Prostate gland (tissue), 2 donors: Measurements from ENCODE around the gene RAB9A. TPM values are rescaled to one million over a fixed set of nuclear protein-coding genes. Genes with fewer than 3 reads are reported as not detected.
A peak's percentile ranks its signal among the peaks of the same experiment; 100 is the strongest.

ENCODE experiments used
- DNase-seq: peaks from one replicate; pipeline ENCODE4 v3.0.0-alpha.2; 2019; ENCODE audit warnings: low spot score
- H3K27ac ChIP-seq, 2 donors: fragments of 200-600 bp; sonication (generic); 2 replicates each; pipeline ENCODE4 v1.5.1; 2017 to 2019
- H3K27me3 ChIP-seq: fragments of 200-600 bp; sonication (generic); replicated peaks from 2 replicates; pipeline ENCODE4 v1.5.1; 2019; ENCODE audit not compliant: insufficient read depth
- H3K36me3 ChIP-seq, 2 donors: fragments of 200-600 bp; sonication (generic); 1 replicate in 1 of 2; 2 replicates in 1 of 2; pipeline versions ENCODE4 v1.5.1 to v1.8.1; 2017 to 2019
- H3K4me1 ChIP-seq: fragments of 200-600 bp; sonication (generic); replicated peaks from 2 replicates; pipeline ENCODE4 v1.5.1; 2019
- H3K4me3 ChIP-seq, 2 donors: fragments of 200-600 bp; sonication (generic); 2 replicates each; pipeline ENCODE4 v1.5.1; 2017 to 2019
- H3K9me3 ChIP-seq: fragments of 200-600 bp; sonication (generic); 2 replicates; pipeline ENCODE4 v1.5.1; 2017
- CTCF ChIP-seq, 4 experiments: fragments of 200-600 bp in 2 of 4; fragments of 450-650 bp in 2 of 4; sonication (generic) in 2 of 4; IDR thresholded peaks; 1 replicate in 3 of 4; 2 replicates in 1 of 4; pipeline ENCODE4 v1.5.1; 2016 to 2019; ENCODE audit warnings: antibody characterized with exemption in 4 of 4, mild to moderate bottlenecking in 2 of 4, moderate library complexity in 2 of 4
- POLR2A ChIP-seq: fragments of 450-650 bp; IDR thresholded peaks from one replicate; pipeline ENCODE4 v1.6.1; 2016; ENCODE audit warnings: antibody characterized with exemption, mild to moderate bottlenecking
- POLR2AphosphoS5 ChIP-seq: sonication (generic); formaldehyde crosslinking; IDR thresholded peaks from one replicate; pipeline ENCODE4 v1.6.1; 2017; ENCODE audit warnings: antibody characterized with exemption
- WGBS: methylation state at CpG from one replicate; pipeline ENCODE4 v1.1.5; 2018; 5-methylcytosine and 5-hydroxymethylcytosine counted together
- intact Hi-C: fragments of 100-400 bp; cut with DNase I; formaldehyde crosslinking; loops from one replicate; pipeline ENCODE4 v1.14.2; 2022
- total RNA-seq, 2 donors: library from RNA; depleted of rRNA; stranded (reverse); fragments of >200 nt; gene quantifications; one replicate each; pipeline ENCODE4 v1.1.0, GENCODE V29; 2016

RAB9A gene
- total RNA-seq, 2 donors from 2014 or later = 27.3 to 37.7 TPM

DNA sequence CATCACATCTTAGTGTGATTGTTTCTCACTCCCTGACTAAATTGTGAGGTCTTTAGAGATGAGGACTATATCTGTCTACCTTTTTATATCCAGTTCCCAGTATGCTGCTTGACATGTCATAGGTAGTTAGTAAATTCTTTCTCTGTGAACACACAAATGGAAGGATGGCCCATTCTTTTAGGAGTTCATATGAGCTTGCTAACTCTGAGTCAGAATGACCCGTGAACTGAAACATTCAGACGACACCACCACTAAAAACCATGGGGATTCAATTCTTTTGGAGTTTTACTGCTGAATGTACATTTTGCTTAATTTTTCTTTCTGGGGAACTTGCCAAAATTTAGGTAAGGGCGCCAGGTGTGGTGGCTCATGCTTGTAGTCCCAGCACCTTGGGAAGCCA, 59.6 kb downstream of the RAB9A start:
- no peaks in the 10 kb centered on the region for H3K36me3 ChIP-seq
- intact Hi-C loops = loop anchor here (5.0 kb wide), 1 partner anchor 91 kb away; no protein-coding TSS in a partner anchor
- DNase-seq = no peak
- H3K27ac ChIP-seq = no peak overlapping the region
- 91% methylated on average over 3 of the region's 3 CpGs for WGBS
- TF ChIP-seq CTCF (IDR thresholded peaks at IDR 0.05) = no peak
- TF ChIP-seq POLR2AphosphoS5 = no peak
- TF ChIP-seq POLR2A = no peak
- no peaks in the 10 kb centered on the region for H3K9me3 ChIP-seq
- no peaks in the 10 kb centered on the region for H3K27me3 ChIP-seq
- H3K4me1 ChIP-seq = no peaks in the 10 kb centered on the region
- no peak overlapping the region for H3K4me3 ChIP-seq

GRCh38 chrX:13750204-13750603, 61.3 kb downstream of the RAB9A start:
- Histone ChIP-seq H3K36me3 (no peaks in the 10 kb centered on the region), H3K27ac (peak overlapping the region in 1 of 2 donors; percentile 48), H3K9me3 (no peaks in the 10 kb centered on the region), H3K27me3 (no peaks in the 10 kb centered on the region), H3K4me1 (no peaks in the 10 kb centered on the region), H3K4me3 (no peak overlapping the region)
- intact Hi-C loops = loop anchor here (5.0 kb wide), 1 partner anchor 282 kb away; no protein-coding TSS in a partner anchor
- TF ChIP-seq POLR2A = no peak
- peak; percentile 30 for TF ChIP-seq POLR2AphosphoS5
- peak; percentile 19 to 72 (median 48) for TF ChIP-seq CTCF (IDR thresholded peaks at IDR 0.05)
- DNase-seq = peak; percentile 39

GRCh38 chrX:13750812-13751211, 61.9 kb downstream of the RAB9A start:
- TF ChIP-seq POLR2A (no peak), POLR2AphosphoS5 (no peak), CTCF (IDR thresholded peaks at IDR 0.05) (no peak)
- Histone ChIP-seq H3K27ac (peak overlapping the region in 1 of 2 donors; percentile 48), H3K4me3 (no peak overlapping the region), H3K4me1 (no peaks in the 10 kb centered on the region), H3K36me3 (no peaks in the 10 kb centered on the region), H3K27me3 (no peaks in the 10 kb centered on the region), H3K9me3 (no peaks in the 10 kb centered on the region)
- no peak for DNase-seq
- intact Hi-C loops = loop anchor here (5.0 kb wide), 1 partner anchor 281 kb away; no protein-coding TSS in a partner anchor

GRCh38 chrX:13752141-13752540, 63.2 kb downstream of the RAB9A start:
- Histone ChIP-seq H3K4me1 (no peaks in the 10 kb centered on the region), H3K9me3 (no peaks in the 10 kb centered on the region), H3K4me3 (no peak overlapping the region), H3K36me3 (no peaks in the 10 kb centered on the region), H3K27ac (peak overlapping the region in 1 of 2 donors; percentile 48), H3K27me3 (no peaks in the 10 kb centered on the region)
- 45% methylated on average over 3 of the region's 3 CpGs for WGBS
- TF ChIP-seq POLR2A (no peak), POLR2AphosphoS5 (no peak), CTCF (IDR thresholded peaks at IDR 0.05) (no peak)
- intact Hi-C loops = loop anchor here (5.0 kb wide), 1 partner anchor 280 kb away; no protein-coding TSS in a partner anchor
- no peak for DNase-seq

GRCh38 chrX:13752646-13753045, 63.7 kb downstream of the RAB9A start:
- DNase-seq = no peak

More at GRCh38 chrX:13752646-13753045, 63.7 kb downstream of the RAB9A start:
- WGBS = 66% methylated on average over 3 of the region's 3 CpGs
- TF ChIP-seq POLR2A = no peak
- Histone ChIP-seq H3K36me3 (no peaks in the 10 kb centered on the region), H3K4me3 (no peak overlapping the region), H3K27me3 (no peaks in the 10 kb centered on the region), H3K27ac (peak overlapping the region in 1 of 2 donors; percentile 31), H3K9me3 (no peaks in the 10 kb centered on the region), H3K4me1 (no peaks in the 10 kb centered on the region)
- intact Hi-C loops = loop anchor here (5.0 kb wide), 1 partner anchor 280 kb away; no protein-coding TSS in a partner anchor
